ENCODE results near the gene EPHA3. TPM values are rescaled to one million over a fixed set of nuclear protein-coding genes. Genes with fewer than 3 reads are reported as not detected.

The EPHA3 gene
- total RNA-seq, 1 experiment from 2014 or later, result 21.5 TPM

GRCh38 chr3:89227218-89227617, 119.8 kb downstream of the EPHA3 start:
- ChIA-PET POLR2A (ENCODE audit: low non-redundant PET) (no interaction called here), CTCF (no interaction called here)
- Histone ChIP-seq H3K36me3 (ENCODE audit: insufficient read depth, low read length, poor library complexity, severe bottlenecking) (no peaks in the 10 kb centered on the region), H3K27ac (ENCODE audit: low read depth, low read length, poor library complexity, severe bottlenecking) (no peak overlapping the region), H3K9me3 (ENCODE audit: low read depth, low read length, poor library complexity, severe bottlenecking) (no peaks in the 10 kb centered on the region), H3K27me3 (replicated peaks; ENCODE audit: insufficient read depth, low read depth, low read length, poor library complexity) (no peaks in the 10 kb centered on the region), H3K4me1 (ENCODE audit: insufficient read depth, low read length, poor library complexity, severe bottlenecking) (peaks cover 58% of the 10 kb centered on the region), H3K4me3 (ENCODE audit: low read depth, low read length, poor library complexity, severe bottlenecking) (no peak overlapping the region)
- DNase-seq (ENCODE audit: low spot score), result peak; percentile 84
- TF ChIP-seq EZH2 (IDR thresholded peaks at IDR 0.05; ENCODE audit: borderline replicate concordance, low read depth, low read length, poor library complexity, severe bottlenecking) (no peak), CTCF (conservative IDR thresholded peaks at IDR 0.05; ENCODE audit: low read depth, low read length) (no peak)
- BruUV-seq (replicated peaks), result no TSS peak
- intact Hi-C loops (cut with micrococcal nuclease; ENCODE audit: unreplicated experiment), result loop anchor here (5.0 to 10.0 kb wide), 2 partner anchors 65 to 112 kb away; no protein-coding TSS in a partner anchor

- ChIA-PET CTCF (no interaction called here), POLR2A (ENCODE audit: low non-redundant PET) (no interaction called here)
- Histone ChIP-seq H3K9me3 (ENCODE audit: low read depth, low read length, poor library complexity, severe bottlenecking) (no peaks in the 10 kb centered on the region), H3K36me3 (ENCODE audit: insufficient read depth, low read length, poor library complexity, severe bottlenecking) (no peaks in the 10 kb centered on the region), H3K4me3 (ENCODE audit: low read depth, low read length, poor library complexity, severe bottlenecking) (no peak overlapping the region), H3K27me3 (replicated peaks; ENCODE audit: insufficient read depth, low read depth, low read length, poor library complexity) (no peaks in the 10 kb centered on the region), H3K27ac (ENCODE audit: low read depth, low read length, poor library complexity, severe bottlenecking) (no peak overlapping the region), H3K4me1 (ENCODE audit: insufficient read depth, low read length, poor library complexity, severe bottlenecking) (peaks cover 57% of the 10 kb centered on the region)
- BruUV-seq (replicated peaks), result no TSS peak
- no peak for TF ChIP-seq EZH2 (IDR thresholded peaks at IDR 0.05; ENCODE audit: borderline replicate concordance, low read depth, low read length, poor library complexity, severe bottlenecking)
- TF ChIP-seq CTCF (conservative IDR thresholded peaks at IDR 0.05; ENCODE audit: low read depth, low read length), result no peak
- intact Hi-C loops (cut with micrococcal nuclease; ENCODE audit: unreplicated experiment), result loop anchor here (5.0 to 10.0 kb wide), 2 partner anchors 65 to 113 kb away; no protein-coding TSS in a partner anchor
- DNase-seq (ENCODE audit: low spot score), result no peak
Measured at GRCh38 chr3:89227634-89228033, 120.2 kb downstream of the EPHA3 start.

- TF ChIP-seq EZH2 (IDR thresholded peaks at IDR 0.05; ENCODE audit: borderline replicate concordance, low read depth, low read length, poor library complexity, severe bottlenecking) (no peak), CTCF (conservative IDR thresholded peaks at IDR 0.05; ENCODE audit: low read depth, low read length) (no peak)
- Histone ChIP-seq H3K4me1 (ENCODE audit: insufficient read depth, low read length, poor library complexity, severe bottlenecking) (peaks cover 21% of the 10 kb centered on the region), H3K4me3 (ENCODE audit: low read depth, low read length, poor library complexity, severe bottlenecking) (no peak overlapping the region), H3K36me3 (ENCODE audit: insufficient read depth, low read length, poor library complexity, severe bottlenecking) (no peaks in the 10 kb centered on the region), H3K27ac (ENCODE audit: low read depth, low read length, poor library complexity, severe bottlenecking) (no peak overlapping the region), H3K27me3 (replicated peaks; ENCODE audit: insufficient read depth, low read depth, low read length, poor library complexity) (no peaks in the 10 kb centered on the region), H3K9me3 (ENCODE audit: low read depth, low read length, poor library complexity, severe bottlenecking) (no peaks in the 10 kb centered on the region)
- intact Hi-C loops (cut with micrococcal nuclease; ENCODE audit: unreplicated experiment), result no loop called here
- no TSS peak for BruUV-seq (replicated peaks)
- POLR2A ChIA-PET (ENCODE audit: low non-redundant PET), result no interaction called here
- CTCF ChIA-PET, result no interaction called here
- no peak for DNase-seq (ENCODE audit: low spot score)
Measured at GRCh38 chr3:89232155-89232554, 124.7 kb downstream of the EPHA3 start.

Measured in A673 (cell line).